ENCODE measurements around the gene KRTAP12-2. TPM values are rescaled to one million over a fixed set of nuclear protein-coding genes. Genes with fewer than 3 reads are reported as not detected.

KRTAP12-2 gene
- total and polyA plus RNA-seq, 2 donors from 2014 or later, result not detected

DNA sequence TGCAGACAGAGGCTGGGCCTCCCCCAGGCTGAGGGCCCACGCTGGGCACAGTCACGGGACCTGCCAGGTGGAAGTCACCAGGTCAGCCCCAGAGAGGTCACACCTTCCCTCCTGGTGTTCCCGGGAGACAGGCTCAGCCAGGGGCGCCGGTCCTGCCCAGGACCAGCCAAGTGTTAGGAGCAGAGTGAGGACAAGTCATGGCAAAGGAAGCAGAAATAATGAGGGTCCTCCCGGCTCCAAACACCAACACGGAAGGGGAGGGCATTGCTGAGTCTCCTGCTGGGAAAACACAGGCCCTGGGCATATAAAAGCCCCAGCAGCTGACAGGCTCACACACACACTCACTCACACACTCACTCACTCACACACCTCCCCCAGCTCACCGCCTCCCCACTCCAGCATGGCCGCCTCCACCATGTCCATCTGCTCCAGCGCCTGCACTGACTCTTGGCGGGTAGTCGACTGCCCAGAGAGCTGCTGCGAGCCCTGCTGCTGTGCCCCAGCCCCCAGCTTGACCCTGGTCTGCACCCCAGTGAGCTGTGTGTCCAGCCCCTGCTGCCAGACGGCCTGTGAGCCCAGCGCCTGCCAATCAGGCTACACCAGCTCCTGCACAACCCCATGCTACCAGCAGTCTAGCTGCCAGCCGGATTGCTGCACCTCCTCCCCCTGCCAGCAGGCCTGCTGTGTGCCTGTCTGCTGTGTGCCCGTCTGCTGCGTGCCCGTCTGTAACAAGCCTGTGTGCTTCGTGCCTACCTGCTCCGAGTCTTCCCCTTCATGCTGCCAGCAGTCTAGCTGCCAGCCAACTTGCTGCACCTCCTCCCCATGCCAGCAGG lies 29.5 kb downstream of the KRTAP12-2 start, which contains the start of gene KRTAP10-10:
Gene KRTAP10-10 (plus strand): TSS at position 339 of the 833 bp plus-strand sequence. CDS start 62 bp downstream, at position 401.
- H3K27me3 ChIP-seq (ENCODE audit: control insufficient read depth, insufficient read depth, low read length), result no peaks in the 10 kb centered on the region
- DNase-seq (peak in 3 of 5 donors; percentile 9 to 74 (median 14)), FAIRE-seq (no peak)
- H3K9ac ChIP-seq (ENCODE audit: low read length in 3 of 3), result no peak within 1 kb of the TSS
- H3K36me3 ChIP-seq (ENCODE audit: control insufficient read depth in 2 of 3, insufficient read depth in 3 of 3, low read length in 3 of 3), result no peaks in the 10 kb centered on the region
- H3K4me3 ChIP-seq (ENCODE audit: low read length in 3 of 3), result no peak within 1 kb of the TSS
- no peaks in the 10 kb centered on the region for H3K4me1 ChIP-seq (ENCODE audit: control insufficient read depth in 2 of 3, insufficient read depth in 2 of 3, low read depth in 1 of 3, low read length in 3 of 3)
- TF ChIP-seq, protein P1, sequence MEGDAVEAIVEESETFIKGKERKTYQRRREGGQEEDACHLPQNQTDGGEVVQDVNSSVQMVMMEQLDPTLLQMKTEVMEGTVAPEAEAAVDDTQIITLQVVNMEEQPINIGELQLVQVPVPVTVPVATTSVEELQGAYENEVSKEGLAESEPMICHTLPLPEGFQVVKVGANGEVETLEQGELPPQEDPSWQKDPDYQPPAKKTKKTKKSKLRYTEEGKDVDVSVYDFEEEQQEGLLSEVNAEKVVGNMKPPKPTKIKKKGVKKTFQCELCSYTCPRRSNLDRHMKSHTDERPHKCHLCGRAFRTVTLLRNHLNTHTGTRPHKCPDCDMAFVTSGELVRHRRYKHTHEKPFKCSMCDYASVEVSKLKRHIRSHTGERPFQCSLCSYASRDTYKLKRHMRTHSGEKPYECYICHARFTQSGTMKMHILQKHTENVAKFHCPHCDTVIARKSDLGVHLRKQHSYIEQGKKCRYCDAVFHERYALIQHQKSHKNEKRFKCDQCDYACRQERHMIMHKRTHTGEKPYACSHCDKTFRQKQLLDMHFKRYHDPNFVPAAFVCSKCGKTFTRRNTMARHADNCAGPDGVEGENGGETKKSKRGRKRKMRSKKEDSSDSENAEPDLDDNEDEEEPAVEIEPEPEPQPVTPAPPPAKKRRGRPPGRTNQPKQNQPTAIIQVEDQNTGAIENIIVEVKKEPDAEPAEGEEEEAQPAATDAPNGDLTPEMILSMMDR (IDR thresholded peaks at IDR 0.05; ENCODE audit: borderline replicate concordance, extremely low read depth, insufficient read depth), result no peak
- no peak within 1 kb of the TSS for H3K27ac ChIP-seq (ENCODE audit: low read depth in 2 of 2, low read length in 2 of 2)
- H3K9me3 ChIP-seq (ENCODE audit: control insufficient read depth in 2 of 3, insufficient read depth in 1 of 3, low read length in 3 of 3), result peaks cover 0 to 8% (median 2%) of the 10 kb centered on the region in 3 donors
- intact Hi-C loops (cut with DNase I), result no loop called here

DNA sequence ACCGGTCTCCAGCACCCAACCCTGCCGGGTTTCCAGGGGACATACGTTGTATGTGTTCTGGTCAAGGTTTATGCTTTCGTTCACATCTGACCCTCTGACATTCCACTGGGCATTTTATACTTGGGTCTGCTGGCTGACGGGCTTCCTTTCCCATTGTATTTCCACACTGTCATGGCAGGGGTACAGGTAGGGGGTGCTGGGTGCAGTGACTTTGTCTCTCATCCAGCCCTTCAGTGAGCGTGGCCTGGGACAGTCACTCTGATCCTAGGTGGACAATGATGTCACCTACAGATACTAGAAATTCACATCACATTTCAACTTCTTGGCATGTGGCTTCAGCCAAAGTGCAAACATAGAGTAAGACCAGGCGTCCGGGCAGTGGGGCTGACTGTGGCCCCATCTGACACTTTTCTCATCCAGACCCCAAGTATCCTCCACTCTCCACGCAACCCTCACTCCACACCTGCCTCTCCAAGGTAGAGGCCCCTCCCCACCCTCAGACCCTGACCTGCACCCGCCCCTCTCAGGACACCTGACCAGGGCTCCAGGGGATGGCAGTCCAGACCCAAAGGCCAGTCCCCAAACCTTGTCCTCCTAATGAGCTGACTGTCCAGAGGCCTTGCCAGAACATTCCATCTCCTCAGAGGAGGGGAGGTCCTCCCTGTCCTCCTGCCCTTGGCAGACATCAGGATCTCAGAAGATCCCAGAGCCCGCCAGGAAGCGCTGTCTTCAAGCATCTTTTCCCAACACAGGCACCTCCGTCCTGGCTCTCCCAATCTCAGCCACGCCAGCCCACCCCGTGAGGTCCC lies 30.3 kb downstream of the KRTAP12-2 start:
- TF ChIP-seq, protein P1 (IDR thresholded peaks at IDR 0.05; ENCODE audit: borderline replicate concordance, extremely low read depth, insufficient read depth), result no peak
- peak in 1 of 5 donors; percentile 45 for DNase-seq
- intact Hi-C loops (cut with DNase I), result no loop called here
- Histone ChIP-seq H3K4me1 (ENCODE audit: control insufficient read depth in 2 of 3, insufficient read depth in 2 of 3, low read depth in 1 of 3, low read length in 3 of 3) (no peaks in the 10 kb centered on the region), H3K9me3 (ENCODE audit: control insufficient read depth in 2 of 3, insufficient read depth in 1 of 3, low read length in 3 of 3) (peaks cover 0 to 8% (median 2%) of the 10 kb centered on the region in 3 donors), H3K36me3 (ENCODE audit: control insufficient read depth in 2 of 3, insufficient read depth in 3 of 3, low read length in 3 of 3) (no peaks in the 10 kb centered on the region), H3K9ac (ENCODE audit: low read length in 3 of 3) (no peak overlapping the region), H3K27me3 (ENCODE audit: control insufficient read depth, insufficient read depth, low read length) (no peaks in the 10 kb centered on the region), H3K4me3 (ENCODE audit: low read length in 3 of 3) (no peak overlapping the region), H3K27ac (ENCODE audit: low read depth in 2 of 2, low read length in 2 of 2) (no peak overlapping the region)
- no peak for FAIRE-seq

DNA sequence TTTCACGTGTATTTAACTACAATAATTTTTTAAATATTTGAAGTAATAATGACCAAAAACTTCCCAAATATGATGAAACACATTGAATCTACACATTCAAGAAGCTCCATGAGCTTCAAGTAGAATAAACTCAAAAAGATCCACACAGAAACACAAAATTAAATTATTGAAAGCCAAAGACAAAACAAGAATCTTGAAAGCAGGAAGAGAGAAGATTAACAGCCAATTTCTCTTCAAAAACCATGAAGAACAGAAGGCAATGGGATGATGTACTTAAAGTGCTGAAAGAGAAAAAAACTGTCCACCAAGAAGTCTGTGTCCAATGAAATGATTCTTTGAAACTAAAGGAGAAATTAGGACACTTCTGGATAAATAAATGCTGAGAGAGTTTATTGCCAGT lies 34.7 kb downstream of the KRTAP12-2 start:
- H3K27me3 ChIP-seq (ENCODE audit: control insufficient read depth, insufficient read depth, low read length), result no peaks in the 10 kb centered on the region
- H3K9ac ChIP-seq (ENCODE audit: low read length in 3 of 3), result no peak overlapping the region
- H3K9me3 ChIP-seq (ENCODE audit: control insufficient read depth in 2 of 3, insufficient read depth in 1 of 3, low read length in 3 of 3), result peaks cover 0 to 3% (median 2%) of the 10 kb centered on the region in 3 donors
- no peak overlapping the region for H3K4me3 ChIP-seq (ENCODE audit: low read length in 3 of 3)
- H3K27ac ChIP-seq (ENCODE audit: low read depth in 2 of 2, low read length in 2 of 2), result no peak overlapping the region
- DNase-seq, result no peak
- TF ChIP-seq, protein P1 (IDR thresholded peaks at IDR 0.05; ENCODE audit: borderline replicate concordance, extremely low read depth, insufficient read depth), result no peak
- intact Hi-C loops (cut with DNase I), result no loop called here
- no peaks in the 10 kb centered on the region for H3K4me1 ChIP-seq (ENCODE audit: control insufficient read depth in 2 of 3, insufficient read depth in 2 of 3, low read depth in 1 of 3, low read length in 3 of 3)
- no peaks in the 10 kb centered on the region for H3K36me3 ChIP-seq (ENCODE audit: control insufficient read depth in 2 of 3, insufficient read depth in 3 of 3, low read length in 3 of 3)
- FAIRE-seq, result no peak
